ENCODE measurements around the gene GGTLC2. TPM values are rescaled to one million over a fixed set of nuclear protein-coding genes. Genes with fewer than 3 reads are reported as not detected.
"Not testable (repeated sequence)": the region's sequence is repeated elsewhere in the genome, so short reads cannot be mapped to it uniquely, and the experiment has no call there.

The GGTLC2 gene
- total RNA-seq = not detected in 2 replicates

DNA sequence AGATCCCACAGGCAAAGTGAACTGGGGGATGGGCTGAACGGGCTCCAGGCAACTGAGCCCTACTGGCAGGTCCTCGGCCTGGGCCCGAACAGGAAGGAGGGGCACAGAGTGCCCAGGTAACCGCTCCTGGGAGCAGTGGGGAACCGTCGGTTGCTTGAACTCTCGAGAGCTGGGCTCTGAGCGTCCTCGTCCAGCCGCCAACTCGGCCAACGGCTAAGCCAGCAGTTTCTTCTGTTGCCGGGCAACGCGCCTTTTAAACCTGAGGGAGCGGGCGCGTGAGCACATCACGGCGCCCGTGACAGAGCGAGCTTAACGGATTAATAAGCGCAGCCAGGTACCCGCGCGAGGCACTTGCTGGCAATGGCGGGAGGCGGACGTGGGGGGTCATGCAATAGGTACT lies at the start of gene GGTLC2:
TSS of gene GGTLC2 (plus strand) at position 301 of the 400 bp plus-strand sequence. CDS start 1,732 bp downstream, outside the sequence.
- not testable (repeated sequence) for DNase-seq (ENCODE audit: low read depth); H3K36me3 ChIP-seq (ENCODE audit: control insufficient read depth, insufficient read depth, low read length); H3K4me3 ChIP-seq (ENCODE audit: low read depth, low read length); H3K27me3 ChIP-seq (ENCODE audit: control insufficient read depth, insufficient read depth, low read length)

DNA sequence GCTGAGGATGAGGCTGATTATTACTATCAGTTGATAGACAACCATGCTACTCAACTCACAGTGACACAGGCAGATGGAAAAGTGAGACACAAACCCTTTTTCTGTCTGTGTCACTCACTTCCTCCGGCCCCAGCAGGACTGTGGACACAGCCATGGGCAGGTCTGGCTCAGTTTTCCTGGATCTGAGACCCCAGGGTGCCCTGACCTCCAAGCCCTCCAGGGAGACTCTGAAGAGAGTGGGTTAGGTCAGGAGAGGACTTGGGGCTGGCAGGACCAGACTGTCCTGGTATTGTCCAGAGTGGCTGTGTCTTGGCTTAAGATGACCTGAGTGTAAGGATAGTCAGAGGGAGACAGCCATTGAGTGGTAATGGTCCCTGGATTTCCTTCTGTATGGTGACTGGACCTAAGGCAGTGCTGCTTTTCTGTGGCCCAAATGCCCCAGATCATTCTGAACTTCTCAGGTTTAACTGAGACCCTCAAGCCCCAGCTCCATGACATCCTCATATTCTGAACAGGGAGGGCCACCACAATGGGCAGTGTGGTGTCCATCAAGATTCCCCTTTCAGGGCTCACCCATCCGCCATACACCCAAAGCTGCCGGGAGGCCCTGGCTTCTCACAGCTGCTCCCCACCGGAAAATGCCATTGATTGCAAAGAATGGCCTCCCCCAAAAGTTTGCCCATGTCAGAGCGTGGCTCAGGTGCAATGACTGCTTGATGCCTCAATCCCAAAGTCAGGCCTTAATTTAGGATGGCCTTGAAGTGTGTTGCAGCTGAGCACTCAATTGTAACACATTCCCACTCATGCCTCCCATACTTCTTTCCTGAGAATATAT lies 49.2 kb upstream of the GGTLC2 start:
- TF ChIP-seq, protein P1, sequence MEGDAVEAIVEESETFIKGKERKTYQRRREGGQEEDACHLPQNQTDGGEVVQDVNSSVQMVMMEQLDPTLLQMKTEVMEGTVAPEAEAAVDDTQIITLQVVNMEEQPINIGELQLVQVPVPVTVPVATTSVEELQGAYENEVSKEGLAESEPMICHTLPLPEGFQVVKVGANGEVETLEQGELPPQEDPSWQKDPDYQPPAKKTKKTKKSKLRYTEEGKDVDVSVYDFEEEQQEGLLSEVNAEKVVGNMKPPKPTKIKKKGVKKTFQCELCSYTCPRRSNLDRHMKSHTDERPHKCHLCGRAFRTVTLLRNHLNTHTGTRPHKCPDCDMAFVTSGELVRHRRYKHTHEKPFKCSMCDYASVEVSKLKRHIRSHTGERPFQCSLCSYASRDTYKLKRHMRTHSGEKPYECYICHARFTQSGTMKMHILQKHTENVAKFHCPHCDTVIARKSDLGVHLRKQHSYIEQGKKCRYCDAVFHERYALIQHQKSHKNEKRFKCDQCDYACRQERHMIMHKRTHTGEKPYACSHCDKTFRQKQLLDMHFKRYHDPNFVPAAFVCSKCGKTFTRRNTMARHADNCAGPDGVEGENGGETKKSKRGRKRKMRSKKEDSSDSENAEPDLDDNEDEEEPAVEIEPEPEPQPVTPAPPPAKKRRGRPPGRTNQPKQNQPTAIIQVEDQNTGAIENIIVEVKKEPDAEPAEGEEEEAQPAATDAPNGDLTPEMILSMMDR (IDR thresholded peaks at IDR 0.05; ENCODE audit: insufficient read depth, low read length, poor library complexity, severe bottlenecking) = no peak
- no peak for DNase-seq (ENCODE audit: low read depth)

DNA sequence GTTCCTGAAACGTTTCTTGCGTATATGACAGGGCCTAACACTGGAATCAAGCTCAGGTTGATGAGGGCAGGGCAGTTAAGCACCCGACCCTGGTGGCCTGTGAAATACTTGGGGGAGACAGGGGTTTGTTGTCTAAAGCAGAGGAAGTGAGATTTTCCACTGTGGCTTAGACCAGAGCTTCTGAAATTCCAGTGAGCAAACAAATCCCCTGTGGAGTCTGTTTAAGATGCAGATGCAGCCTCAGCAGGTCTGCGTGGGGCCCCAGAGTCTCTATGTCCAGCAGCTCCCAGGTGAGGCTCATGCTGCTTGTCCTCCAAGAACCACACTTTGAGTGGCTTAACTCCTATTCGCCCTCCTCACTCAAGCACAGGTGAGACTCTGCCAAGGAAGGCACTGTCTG lies 46.3 kb upstream of the GGTLC2 start:
- Histone ChIP-seq H3K36me3 (ENCODE audit: control insufficient read depth, insufficient read depth, low read length) (no peaks in the 10 kb centered on the region), H3K4me3 (ENCODE audit: low read depth, low read length) (no peak overlapping the region)
- TF ChIP-seq, protein P1 (IDR thresholded peaks at IDR 0.05; ENCODE audit: insufficient read depth, low read length, poor library complexity, severe bottlenecking) = no peak

More for the DNA sequence above, 49.2 kb upstream of the GGTLC2 start:
- H3K36me3 ChIP-seq (ENCODE audit: control insufficient read depth, insufficient read depth, low read length) = no peaks in the 10 kb centered on the region
- no peak overlapping the region for H3K4me3 ChIP-seq (ENCODE audit: low read depth, low read length)
- peaks cover 2% of the 10 kb centered on the region for H3K27me3 ChIP-seq (ENCODE audit: control insufficient read depth, insufficient read depth, low read length)

DNA sequence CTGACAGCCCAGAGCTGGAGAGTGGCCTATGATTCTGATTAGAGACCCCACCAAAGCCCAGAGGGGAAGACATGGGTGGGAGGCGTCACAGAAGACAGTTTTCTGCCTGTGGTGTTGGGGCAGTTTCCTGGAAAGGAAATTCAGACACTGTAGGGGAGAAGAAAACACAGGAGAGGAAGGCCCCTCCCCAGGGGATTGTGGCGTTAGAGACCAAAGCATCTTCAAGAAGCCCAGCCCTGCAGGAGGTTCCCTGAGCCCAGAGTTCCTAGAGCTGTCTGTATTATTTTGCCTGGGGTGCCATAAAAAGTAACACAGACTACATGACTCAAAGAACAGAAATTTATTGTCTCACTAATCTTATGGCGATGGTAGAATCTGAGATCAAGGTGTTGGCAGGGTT lies 45.2 kb upstream of the GGTLC2 start:
- Histone ChIP-seq H3K27me3 (ENCODE audit: control insufficient read depth, insufficient read depth, low read length) (no peaks in the 10 kb centered on the region), H3K4me3 (ENCODE audit: low read depth, low read length) (no peak overlapping the region), H3K36me3 (ENCODE audit: control insufficient read depth, insufficient read depth, low read length) (no peaks in the 10 kb centered on the region)
- DNase-seq (ENCODE audit: low read depth) = no peak
- TF ChIP-seq, protein P1 (IDR thresholded peaks at IDR 0.05; ENCODE audit: insufficient read depth, low read length, poor library complexity, severe bottlenecking) = no peak

More for the DNA sequence above, 46.3 kb upstream of the GGTLC2 start:
- H3K27me3 ChIP-seq (ENCODE audit: control insufficient read depth, insufficient read depth, low read length) = no peaks in the 10 kb centered on the region
- no peak for DNase-seq (ENCODE audit: low read depth)

DNA sequence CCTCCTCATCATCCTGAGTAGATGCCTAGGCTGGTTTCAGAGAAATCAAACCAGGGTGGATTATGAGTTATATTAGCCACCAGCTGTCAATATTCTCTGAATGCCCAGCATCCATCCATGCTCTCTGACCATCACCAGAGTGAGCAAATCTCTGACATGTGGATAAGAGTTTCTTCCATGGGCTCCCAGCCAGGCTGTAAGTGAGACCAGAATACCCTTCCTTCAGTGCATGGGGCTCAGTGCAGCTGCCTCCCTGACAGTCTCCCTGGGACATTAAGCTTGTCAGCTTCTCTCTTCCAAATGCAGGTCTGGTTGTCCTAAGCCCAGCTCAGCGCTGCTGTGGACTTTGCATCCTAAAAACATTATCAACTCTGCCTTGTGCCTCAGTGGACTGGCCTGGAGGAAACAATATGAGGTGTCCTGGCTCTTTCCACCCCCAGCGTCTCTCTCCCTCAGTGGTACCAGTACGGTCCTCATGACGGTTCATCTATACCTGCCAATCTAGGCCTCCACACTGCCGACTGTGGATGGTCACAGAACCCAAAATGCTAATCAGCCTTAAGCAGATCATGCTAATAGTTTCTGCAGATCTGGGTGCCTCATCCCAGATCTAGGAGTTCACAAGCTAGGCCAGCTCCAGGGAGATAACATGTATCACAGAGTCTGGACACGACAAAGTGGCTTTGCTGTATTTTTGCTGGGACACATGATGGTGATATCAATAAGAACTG lies 43.7 kb upstream of the GGTLC2 start:
- TF ChIP-seq, protein P1 (IDR thresholded peaks at IDR 0.05; ENCODE audit: insufficient read depth, low read length, poor library complexity, severe bottlenecking) = no peak
- no peaks in the 10 kb centered on the region for H3K27me3 ChIP-seq (ENCODE audit: control insufficient read depth, insufficient read depth, low read length)
- DNase-seq (ENCODE audit: low read depth) = no peak
- no peak overlapping the region for H3K4me3 ChIP-seq (ENCODE audit: low read depth, low read length)
- no peaks in the 10 kb centered on the region for H3K36me3 ChIP-seq (ENCODE audit: control insufficient read depth, insufficient read depth, low read length)

DNA sequence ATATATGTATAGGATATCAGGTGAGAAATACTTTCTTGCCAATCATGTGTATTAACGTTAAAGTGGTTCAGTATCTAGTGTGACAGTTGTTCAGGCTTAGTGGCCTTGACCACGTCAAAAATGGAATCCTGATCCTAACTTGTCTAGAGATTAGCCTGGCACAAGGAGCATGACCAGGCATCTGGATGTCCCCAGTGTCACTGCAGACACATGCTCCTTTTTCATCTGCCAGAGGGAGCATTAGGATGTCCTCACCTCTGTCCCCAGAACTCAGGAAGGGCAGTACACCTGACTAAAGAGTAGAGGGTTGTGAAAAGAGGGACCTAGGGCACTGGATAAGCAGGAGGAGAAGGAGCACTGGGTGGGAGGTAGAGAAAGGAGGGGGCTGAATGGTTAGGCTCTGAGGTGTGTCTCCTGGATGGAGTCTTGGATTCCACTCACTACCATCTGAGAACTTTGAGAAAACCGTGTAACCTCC lies 40.9 kb upstream of the GGTLC2 start:
- Histone ChIP-seq H3K4me3 (ENCODE audit: low read depth, low read length) (no peak overlapping the region), H3K27me3 (ENCODE audit: control insufficient read depth, insufficient read depth, low read length) (no peaks in the 10 kb centered on the region), H3K36me3 (ENCODE audit: control insufficient read depth, insufficient read depth, low read length) (no peaks in the 10 kb centered on the region)
- TF ChIP-seq, protein P1 (IDR thresholded peaks at IDR 0.05; ENCODE audit: insufficient read depth, low read length, poor library complexity, severe bottlenecking) = no peak
- no peak for DNase-seq (ENCODE audit: low read depth)

All from kidney epithelial cell (primary cell).